Panc1 (cell line): ENCODE measurements around the gene OR10A3. TPM values are rescaled to one million over a fixed set of nuclear protein-coding genes. Genes with fewer than 3 reads are reported as not detected.

Experiments used
- ATAC-seq: fragments of 200-7000 bp; cut with Tn5 transposase; 2 replicates; pipeline ENCODE4 v1.9.1; 2020; ENCODE audit warnings: mild to moderate bottlenecking, moderate library complexity
- BruUV-seq: library from RNA; stranded (reverse); fragments of 400-500 nt; replicated peaks from 2 replicates; lab custom pipeline; 2021; lab: Mats Ljungman, UMichigan
- CTCF ChIA-PET: fragments of 300-600 bp; sonication (Branson Sonifier 250); formaldehyde crosslinking; loops from one replicate; lab custom pipeline; 2022; ENCODE audit warnings: antibody characterized with exemption; lab: Charles Lee
- POLR2A ChIA-PET: fragments of 300-600 bp; sonication (Branson Sonifier 250); formaldehyde crosslinking; loops from one replicate; lab custom pipeline; 2022; ENCODE audit warnings: antibody characterized with exemption; lab: Charles Lee
- DNase-seq: peaks from one replicate; pipeline ENCODE4 v3.0.0-alpha.2; 2010; ENCODE audit warnings: low read depth, low spot score
- H3K27ac ChIP-seq: 2 replicates; pipeline ENCODE4 v1.5.1; 2011; ENCODE audit warnings: mild to moderate bottlenecking, low read length, inconsistent platforms
- H3K27me3 ChIP-seq: fragments of 200-500 bp; sonication (Bioruptor generic); 2 replicates; pipeline ENCODE4 v1.6.0; 2014; ENCODE audit warnings: low read length, inconsistent platforms; ENCODE audit not compliant: control insufficient read depth, insufficient read depth
- H3K36me3 ChIP-seq: fragments of 200-500 bp; sonication (Bioruptor generic); 2 replicates; pipeline ENCODE4 v1.5.1; 2014; ENCODE audit warnings: inconsistent platforms, mild to moderate bottlenecking, low read length, moderate library complexity; ENCODE audit not compliant: control insufficient read depth, insufficient read depth
- H3K4me1 ChIP-seq: 2 replicates; pipeline ENCODE4 v1.5.1; 2011; ENCODE audit warnings: inconsistent platforms, mild to moderate bottlenecking, low read length, moderate library complexity; ENCODE audit not compliant: control insufficient read depth, insufficient read depth
- H3K4me3 ChIP-seq, 2 experiments: 2 replicates each; pipeline ENCODE4 v1.5.1; 2011 to 2012; ENCODE audit warnings: low read depth in 2 of 2, low read length in 2 of 2, mild to moderate bottlenecking in 2 of 2, inconsistent platforms in 1 of 2, moderate library complexity in 1 of 2
- H3K9me3 ChIP-seq: fragments of 200-500 bp; sonication (Bioruptor generic); 2 replicates; pipeline ENCODE4 v1.5.1; 2014; ENCODE audit warnings: low read depth, mild to moderate bottlenecking, inconsistent platforms, low read length, moderate library complexity; ENCODE audit not compliant: control insufficient read depth, insufficient read depth
- CTCF ChIP-seq: fragments of 450-650 bp; IDR thresholded peaks from 2 replicates; pipeline ENCODE4 v1.5.1; 2017; ENCODE audit warnings: mild to moderate bottlenecking
- POLR2AphosphoS5 ChIP-seq: IDR thresholded peaks from 2 replicates; pipeline ENCODE4 v1.6.1; 2012; ENCODE audit warnings: mild to moderate bottlenecking, low read depth, low read length, moderate library complexity
- REST ChIP-seq, 2 experiments: IDR thresholded peaks; 2 replicates each; pipeline ENCODE4 v1.6.1; 2011 to 2012; ENCODE audit warnings: low read depth in 2 of 2, control low read depth in 1 of 2, low read length in 1 of 2, mild to moderate bottlenecking in 1 of 2, moderate library complexity in 1 of 2; ENCODE audit not compliant: insufficient read depth in 1 of 2
- SIN3A ChIP-seq: IDR thresholded peaks from 2 replicates; pipeline ENCODE4 v1.6.1; 2012; ENCODE audit warnings: low read depth, mild to moderate bottlenecking, low read length, moderate library complexity, borderline replicate concordance; ENCODE audit not compliant: insufficient read depth
- TCF7L2 ChIP-seq: IDR thresholded peaks from 2 replicates; pipeline ENCODE4 v1.6.1; 2011; ENCODE audit warnings: mild to moderate bottlenecking, low read depth, low read length, inconsistent platforms
- in situ Hi-C: cut with HindIII; loops from 2 replicates; pipeline ENCODE4 v1.10.0; 2016; ENCODE audit warnings: low sequenced_read_pairs, low pct_unique_long_range_greater_than_20kb
- intact Hi-C: fragments of 100-400 bp; cut with micrococcal nuclease; formaldehyde crosslinking; loops from one replicate; pipeline ENCODE4 v1.10.0; 2022; ENCODE audit not compliant: unreplicated experiment
- total RNA-seq: library from RNA; stranded (reverse); gene quantifications from one replicate; pipeline ENCODE4 v1.2.1, GENCODE V29; 2021; ENCODE audit not compliant: unreplicated experiment

OR10A3 gene
- total RNA-seq, 1 experiment from 2014 or later: not detected

GRCh38 chr11:7982582-7983119 lies 41.1 kb upstream of the OR10A3 start:
- H3K36me3 ChIP-seq: no peaks in the 10 kb centered on the region
- no peaks in the 10 kb centered on the region for H3K27me3 ChIP-seq
- ChIA-PET POLR2A (interaction anchor here (0.6 kb wide), 1 partner anchor 46 kb away, joined by 8 read pairs; no protein-coding TSS in a partner anchor), CTCF (no interaction called here)
- H3K9me3 ChIP-seq: no peaks in the 10 kb centered on the region
- no peak overlapping the region; the same call in 1 of the 2 replicates for H3K27ac ChIP-seq
- no peak overlapping the region for H3K4me3 ChIP-seq
- TF ChIP-seq SIN3A (no peak), TCF7L2 (no peak), POLR2AphosphoS5 (no peak), REST (IDR thresholded peaks at IDR 0.05; ENCODE audit: insufficient read depth in 1 of 2, low read depth in 2 of 2, low read length in 1 of 2) (no peak), CTCF (no peak)
- in situ Hi-C loops: no loop called here
- intact Hi-C loops: loop anchor here (10.0 kb wide), 2 partner anchors 288 to 888 kb away; no protein-coding TSS in a partner anchor
- ATAC-seq: no peak
- BruUV-seq: no TSS peak
- H3K4me1 ChIP-seq: peaks cover 10% of the 10 kb centered on the region
- DNase-seq: no peak

- intact Hi-C loops: loop anchor here (10.0 kb wide), 2 partner anchors 287 to 887 kb away; no protein-coding TSS in a partner anchor
These were observed 40.2 kb upstream of the OR10A3 start for GRCh38 chr11:7981619-7982157.

More at GRCh38 chr11:7981619-7982157, 40.2 kb upstream of the OR10A3 start:
- ATAC-seq: no peak
- Histone ChIP-seq H3K27ac (no peak overlapping the region; the same call in 1 of the 2 replicates), H3K9me3 (no peaks in the 10 kb centered on the region), H3K4me3 (no peak overlapping the region), H3K4me1 (peaks cover 15% of the 10 kb centered on the region), H3K27me3 (no peaks in the 10 kb centered on the region), H3K36me3 (no peaks in the 10 kb centered on the region)
- CTCF ChIA-PET: no interaction called here
- POLR2A ChIA-PET: no interaction called here
- BruUV-seq: no TSS peak
- in situ Hi-C loops: no loop called here
- TF ChIP-seq SIN3A (no peak), CTCF (no peak), TCF7L2 (no peak)
- no peak for DNase-seq
